SK-N-MC (cell line): ENCODE measurements around the gene STYX.

Experiments
- EZH2 ChIP-seq: fragments of 200-600 bp; sonication (generic); IDR thresholded peaks from one replicate; pipeline ENCODE4 v1.6.1; 2017; ENCODE audit warnings: antibody characterized with exemption
- FOXP2 ChIP-seq: optimal IDR thresholded peaks from 2 replicates; pipeline ENCODE3; 2011; ENCODE audit warnings: mild to moderate bottlenecking, moderate library complexity; ENCODE audit not compliant: insufficient read depth; ENCODE audit errors: extremely low read length, control extremely low read depth
- POLR2AphosphoS5 ChIP-seq: IDR thresholded peaks from 2 replicates; pipeline ENCODE4 v1.6.1; 2012; ENCODE audit warnings: mild to moderate bottlenecking, low read depth, low read length, borderline replicate concordance

DNA sequence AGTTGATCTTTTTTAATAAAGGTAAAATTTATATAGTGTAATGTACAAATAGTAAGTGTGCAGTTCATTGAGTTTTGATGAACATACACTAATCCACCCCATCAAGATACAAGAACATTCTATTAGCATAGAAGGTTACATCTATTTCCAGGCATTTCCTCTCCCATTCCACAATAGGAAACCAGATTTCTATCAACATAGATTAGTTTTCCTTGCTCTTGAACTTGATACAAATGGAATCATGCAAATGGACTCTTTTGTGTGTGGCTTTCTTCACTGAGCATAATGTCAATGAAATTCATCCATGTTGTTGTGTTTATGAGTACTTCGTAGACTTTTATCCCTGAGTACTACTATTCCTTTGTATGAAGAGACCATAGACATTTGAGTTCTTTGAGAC lies 10.8 kb downstream of the STYX start:
- TF ChIP-seq EZH2 (no peak), POLR2AphosphoS5 (no peak), FOXP2 (no peak)
